Panc1 (cell line): ENCODE results near the gene FOXO6. TPM values are rescaled to one million over a fixed set of nuclear protein-coding genes. Genes with fewer than 3 reads are reported as not detected.

Experiments
- ATAC-seq: fragments of 200-7000 bp; cut with Tn5 transposase; 2 replicates; pipeline ENCODE4 v1.9.1; 2020; ENCODE audit warnings: mild to moderate bottlenecking, moderate library complexity
- BruUV-seq: library from RNA; stranded (reverse); fragments of 400-500 nt; replicated peaks from 2 replicates; lab custom pipeline; 2021; lab: Mats Ljungman, UMichigan
- CTCF ChIA-PET: fragments of 300-600 bp; sonication (Branson Sonifier 250); formaldehyde crosslinking; loops from one replicate; lab custom pipeline; 2022; ENCODE audit warnings: antibody characterized with exemption; lab: Charles Lee
- POLR2A ChIA-PET: fragments of 300-600 bp; sonication (Branson Sonifier 250); formaldehyde crosslinking; loops from one replicate; lab custom pipeline; 2022; ENCODE audit warnings: antibody characterized with exemption; lab: Charles Lee
- DNase-seq: peaks from one replicate; pipeline ENCODE4 v3.0.0-alpha.2; 2010; ENCODE audit warnings: low read depth, low spot score
- H3K27ac ChIP-seq: 2 replicates; pipeline ENCODE4 v1.5.1; 2011; ENCODE audit warnings: mild to moderate bottlenecking, low read length, inconsistent platforms
- H3K27me3 ChIP-seq: fragments of 200-500 bp; sonication (Bioruptor generic); 2 replicates; pipeline ENCODE4 v1.6.0; 2014; ENCODE audit warnings: low read length, inconsistent platforms; ENCODE audit not compliant: control insufficient read depth, insufficient read depth
- H3K36me3 ChIP-seq: fragments of 200-500 bp; sonication (Bioruptor generic); 2 replicates; pipeline ENCODE4 v1.5.1; 2014; ENCODE audit warnings: inconsistent platforms, mild to moderate bottlenecking, low read length, moderate library complexity; ENCODE audit not compliant: control insufficient read depth, insufficient read depth
- H3K4me1 ChIP-seq: 2 replicates; pipeline ENCODE4 v1.5.1; 2011; ENCODE audit warnings: inconsistent platforms, mild to moderate bottlenecking, low read length, moderate library complexity; ENCODE audit not compliant: control insufficient read depth, insufficient read depth
- H3K4me3 ChIP-seq, 2 experiments: 2 replicates each; pipeline ENCODE4 v1.5.1; 2011 to 2012; ENCODE audit warnings: low read depth in 2 of 2, low read length in 2 of 2, mild to moderate bottlenecking in 2 of 2, inconsistent platforms in 1 of 2, moderate library complexity in 1 of 2
- H3K9me3 ChIP-seq: fragments of 200-500 bp; sonication (Bioruptor generic); 2 replicates; pipeline ENCODE4 v1.5.1; 2014; ENCODE audit warnings: low read depth, mild to moderate bottlenecking, inconsistent platforms, low read length, moderate library complexity; ENCODE audit not compliant: control insufficient read depth, insufficient read depth
- CTCF ChIP-seq: fragments of 450-650 bp; IDR thresholded peaks from 2 replicates; pipeline ENCODE4 v1.5.1; 2017; ENCODE audit warnings: mild to moderate bottlenecking
- POLR2AphosphoS5 ChIP-seq: IDR thresholded peaks from 2 replicates; pipeline ENCODE4 v1.6.1; 2012; ENCODE audit warnings: mild to moderate bottlenecking, low read depth, low read length, moderate library complexity
- SIN3A ChIP-seq: IDR thresholded peaks from 2 replicates; pipeline ENCODE4 v1.6.1; 2012; ENCODE audit warnings: low read depth, mild to moderate bottlenecking, low read length, moderate library complexity, borderline replicate concordance; ENCODE audit not compliant: insufficient read depth
- TCF7L2 ChIP-seq: IDR thresholded peaks from 2 replicates; pipeline ENCODE4 v1.6.1; 2011; ENCODE audit warnings: mild to moderate bottlenecking, low read depth, low read length, inconsistent platforms
- in situ Hi-C: cut with HindIII; loops from 2 replicates; pipeline ENCODE4 v1.10.0; 2016; ENCODE audit warnings: low sequenced_read_pairs, low pct_unique_long_range_greater_than_20kb
- intact Hi-C: fragments of 100-400 bp; cut with micrococcal nuclease; formaldehyde crosslinking; loops from one replicate; pipeline ENCODE4 v1.10.0; 2022; ENCODE audit not compliant: unreplicated experiment
- total RNA-seq: library from RNA; stranded (reverse); gene quantifications from one replicate; pipeline ENCODE4 v1.2.1, GENCODE V29; 2021; ENCODE audit not compliant: unreplicated experiment
- TF ChIP-seq, protein P1 (sequence below), 2 experiments: IDR thresholded peaks; 2 replicates each; pipeline ENCODE4 v1.6.1; 2011 to 2012; ENCODE audit warnings: low read depth in 2 of 2, control low read depth in 1 of 2, low read length in 1 of 2, mild to moderate bottlenecking in 1 of 2, moderate library complexity in 1 of 2; ENCODE audit not compliant: insufficient read depth in 1 of 2

The FOXO6 gene
- total RNA-seq, 1 experiment from 2014 or later = 2.5 TPM

DNA sequence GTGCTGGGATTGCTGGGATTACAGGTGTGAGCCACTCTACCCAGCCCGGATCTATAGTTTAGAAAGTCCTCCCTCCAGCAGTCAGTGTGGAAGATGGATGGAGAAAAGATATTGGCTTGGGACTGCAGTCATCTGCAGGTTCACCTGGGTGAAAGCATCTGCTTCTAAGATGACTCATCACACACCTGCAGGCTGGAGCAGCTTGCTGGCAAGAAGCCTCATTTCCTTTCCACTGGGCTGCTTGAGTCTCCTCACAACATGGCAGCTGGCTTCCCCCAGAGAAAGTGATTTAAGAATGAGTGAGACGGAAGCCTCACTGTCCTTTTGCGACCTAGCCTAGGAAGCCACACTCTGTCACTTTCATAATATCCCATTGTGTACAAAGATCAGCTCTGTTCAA, 50.0 kb downstream of the FOXO6 start:
- H3K4me1 ChIP-seq = peaks cover 22% of the 10 kb centered on the region
- no peaks in the 10 kb centered on the region for H3K9me3 ChIP-seq
- no TSS peak for BruUV-seq
- ChIA-PET CTCF (no interaction called here), POLR2A (no interaction called here)
- in situ Hi-C loops (no loop called here), intact Hi-C loops (no loop called here)
- no peak overlapping the region for H3K27ac ChIP-seq
- H3K27me3 ChIP-seq = peaks cover 6% of the 10 kb centered on the region; the same call in 1 of the 2 replicates
- no peak overlapping the region for H3K4me3 ChIP-seq
- DNase-seq (no peak), ATAC-seq (no peak)
- H3K36me3 ChIP-seq = no peaks in the 10 kb centered on the region
- TF ChIP-seq, protein P1, sequence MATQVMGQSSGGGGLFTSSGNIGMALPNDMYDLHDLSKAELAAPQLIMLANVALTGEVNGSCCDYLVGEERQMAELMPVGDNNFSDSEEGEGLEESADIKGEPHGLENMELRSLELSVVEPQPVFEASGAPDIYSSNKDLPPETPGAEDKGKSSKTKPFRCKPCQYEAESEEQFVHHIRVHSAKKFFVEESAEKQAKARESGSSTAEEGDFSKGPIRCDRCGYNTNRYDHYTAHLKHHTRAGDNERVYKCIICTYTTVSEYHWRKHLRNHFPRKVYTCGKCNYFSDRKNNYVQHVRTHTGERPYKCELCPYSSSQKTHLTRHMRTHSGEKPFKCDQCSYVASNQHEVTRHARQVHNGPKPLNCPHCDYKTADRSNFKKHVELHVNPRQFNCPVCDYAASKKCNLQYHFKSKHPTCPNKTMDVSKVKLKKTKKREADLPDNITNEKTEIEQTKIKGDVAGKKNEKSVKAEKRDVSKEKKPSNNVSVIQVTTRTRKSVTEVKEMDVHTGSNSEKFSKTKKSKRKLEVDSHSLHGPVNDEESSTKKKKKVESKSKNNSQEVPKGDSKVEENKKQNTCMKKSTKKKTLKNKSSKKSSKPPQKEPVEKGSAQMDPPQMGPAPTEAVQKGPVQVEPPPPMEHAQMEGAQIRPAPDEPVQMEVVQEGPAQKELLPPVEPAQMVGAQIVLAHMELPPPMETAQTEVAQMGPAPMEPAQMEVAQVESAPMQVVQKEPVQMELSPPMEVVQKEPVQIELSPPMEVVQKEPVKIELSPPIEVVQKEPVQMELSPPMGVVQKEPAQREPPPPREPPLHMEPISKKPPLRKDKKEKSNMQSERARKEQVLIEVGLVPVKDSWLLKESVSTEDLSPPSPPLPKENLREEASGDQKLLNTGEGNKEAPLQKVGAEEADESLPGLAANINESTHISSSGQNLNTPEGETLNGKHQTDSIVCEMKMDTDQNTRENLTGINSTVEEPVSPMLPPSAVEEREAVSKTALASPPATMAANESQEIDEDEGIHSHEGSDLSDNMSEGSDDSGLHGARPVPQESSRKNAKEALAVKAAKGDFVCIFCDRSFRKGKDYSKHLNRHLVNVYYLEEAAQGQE (IDR thresholded peaks at IDR 0.05; ENCODE audit: insufficient read depth in 1 of 2, low read depth in 2 of 2, low read length in 1 of 2) = no peak
- no peak for TF ChIP-seq TCF7L2
- TF ChIP-seq SIN3A = no peak
- no peak for TF ChIP-seq POLR2AphosphoS5
- TF ChIP-seq CTCF = no peak

DNA sequence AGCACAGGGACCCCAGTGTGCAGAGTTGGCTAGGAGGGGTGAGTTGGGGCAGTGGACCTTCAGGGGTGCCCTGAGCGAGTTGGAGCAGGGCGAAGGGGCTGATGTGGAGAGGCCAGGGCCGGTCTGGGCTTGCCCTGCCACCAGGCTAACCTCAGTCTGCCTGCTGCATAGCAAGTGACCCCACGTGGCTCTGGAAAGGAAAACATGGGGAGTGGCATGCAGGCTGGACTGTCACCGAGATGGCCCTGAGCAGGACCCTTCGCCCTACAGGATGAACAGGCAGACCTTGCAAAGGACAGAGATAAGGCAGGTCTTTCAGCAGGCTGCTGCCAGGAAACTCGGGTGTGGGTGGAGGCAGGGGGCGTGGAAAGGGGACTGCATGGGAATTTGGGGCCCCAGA, 51.5 kb downstream of the FOXO6 start:
- ChIA-PET POLR2A (no interaction called here), CTCF (no interaction called here)
- Histone ChIP-seq H3K27ac (no peak overlapping the region), H3K9me3 (no peaks in the 10 kb centered on the region), H3K4me3 (no peak overlapping the region), H3K36me3 (no peaks in the 10 kb centered on the region), H3K27me3 (peaks cover 6% of the 10 kb centered on the region; the same call in 1 of the 2 replicates), H3K4me1 (peaks cover 22% of the 10 kb centered on the region)
- intact Hi-C loops = no loop called here
- DNase-seq (no peak), ATAC-seq (no peak)
- TF ChIP-seq CTCF (no peak), TCF7L2 (no peak), POLR2AphosphoS5 (no peak), SIN3A (no peak)
- TF ChIP-seq, protein P1 (IDR thresholded peaks at IDR 0.05; ENCODE audit: insufficient read depth in 1 of 2, low read depth in 2 of 2, low read length in 1 of 2) = no peak
- BruUV-seq = no TSS peak
- in situ Hi-C loops = no loop called here
